GM21528 (cell line): ENCODE results near the gene PSPN.

ENCODE experiments used
- ATAC-seq: cut with Tn5 transposase; IDR thresholded peaks from one replicate; pipeline ENCODE4 v1.9.1; 2021; ENCODE audit warnings: mild to moderate bottlenecking, moderate library complexity; ENCODE audit not compliant: unreplicated experiment, low FRiP score

The PSPN gene, protein sequence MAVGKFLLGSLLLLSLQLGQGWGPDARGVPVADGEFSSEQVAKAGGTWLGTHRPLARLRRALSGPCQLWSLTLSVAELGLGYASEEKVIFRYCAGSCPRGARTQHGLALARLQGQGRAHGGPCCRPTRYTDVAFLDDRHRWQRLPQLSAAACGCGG

DNA sequence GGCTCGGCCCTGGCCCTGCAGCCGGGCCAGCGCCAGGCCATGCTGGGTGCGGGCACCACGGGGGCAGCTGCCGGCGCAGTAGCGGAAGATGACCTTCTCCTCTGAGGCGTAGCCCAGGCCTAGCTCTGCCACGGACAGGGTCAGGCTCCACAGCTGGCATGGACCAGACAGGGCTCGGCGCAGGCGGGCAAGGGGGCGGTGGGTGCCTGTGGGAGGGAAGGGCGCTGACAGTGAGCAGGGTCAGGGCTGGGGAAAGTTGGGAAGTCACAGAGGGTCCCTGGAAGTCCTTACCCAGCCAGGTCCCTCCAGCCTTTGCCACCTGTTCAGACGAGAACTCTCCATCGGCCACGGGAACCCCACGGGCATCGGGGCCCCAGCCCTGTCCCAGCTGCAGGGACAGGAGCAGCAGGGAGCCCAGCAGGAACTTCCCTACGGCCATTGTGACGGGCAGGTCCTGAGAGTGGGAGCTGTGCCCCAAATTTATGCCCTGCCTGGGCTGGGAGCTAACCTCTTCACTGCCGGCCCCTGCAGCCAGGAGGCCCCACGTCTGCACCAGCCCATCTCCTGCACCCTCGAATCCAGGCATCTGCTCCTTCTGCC, at the start of gene PSPN:
TSS of gene PSPN (minus strand) at position 523 of the 600 bp plus-strand sequence. CDS start at position 439, 84 bp downstream.
- no peak for ATAC-seq

DNA sequence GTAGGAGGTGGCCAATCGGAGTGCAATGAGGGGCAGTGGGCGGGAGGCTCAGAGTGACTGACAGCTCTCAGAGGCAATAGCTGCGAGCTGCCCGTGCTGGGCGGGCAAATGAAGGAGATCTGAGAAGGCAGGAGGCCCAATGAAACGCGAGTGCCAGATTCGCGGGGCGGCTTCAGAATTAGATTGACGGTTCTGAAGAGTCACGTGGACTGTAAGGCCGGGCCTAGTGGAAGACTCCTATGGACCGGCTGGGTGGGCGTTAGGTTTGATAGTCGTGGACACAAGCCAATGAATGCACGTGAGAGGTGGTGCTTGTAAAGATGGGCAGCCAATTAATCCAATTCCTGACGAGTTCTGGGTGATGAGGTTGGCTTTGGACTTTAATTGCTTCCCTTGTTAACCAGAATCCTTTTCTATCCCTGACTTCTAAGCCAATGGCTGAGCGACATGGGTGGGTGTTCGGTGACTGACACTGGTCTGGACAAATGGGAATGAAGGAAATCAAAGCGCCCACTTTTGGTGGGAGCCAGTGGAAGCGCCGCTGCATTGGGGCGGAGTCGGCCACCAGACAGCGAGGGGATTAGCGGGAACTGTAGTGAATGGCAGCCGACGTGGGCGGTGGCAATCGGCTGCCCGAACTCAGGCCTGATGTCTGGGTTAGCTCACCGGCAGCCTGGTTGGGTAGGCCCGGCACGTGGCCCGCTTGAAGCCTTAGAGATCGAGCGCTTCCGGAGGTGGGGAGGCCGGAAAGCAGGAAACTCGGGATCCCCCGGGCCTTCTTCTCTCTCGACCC, 49.4 kb upstream of the PSPN start:
- peak; percentile 88 for ATAC-seq

DNA sequence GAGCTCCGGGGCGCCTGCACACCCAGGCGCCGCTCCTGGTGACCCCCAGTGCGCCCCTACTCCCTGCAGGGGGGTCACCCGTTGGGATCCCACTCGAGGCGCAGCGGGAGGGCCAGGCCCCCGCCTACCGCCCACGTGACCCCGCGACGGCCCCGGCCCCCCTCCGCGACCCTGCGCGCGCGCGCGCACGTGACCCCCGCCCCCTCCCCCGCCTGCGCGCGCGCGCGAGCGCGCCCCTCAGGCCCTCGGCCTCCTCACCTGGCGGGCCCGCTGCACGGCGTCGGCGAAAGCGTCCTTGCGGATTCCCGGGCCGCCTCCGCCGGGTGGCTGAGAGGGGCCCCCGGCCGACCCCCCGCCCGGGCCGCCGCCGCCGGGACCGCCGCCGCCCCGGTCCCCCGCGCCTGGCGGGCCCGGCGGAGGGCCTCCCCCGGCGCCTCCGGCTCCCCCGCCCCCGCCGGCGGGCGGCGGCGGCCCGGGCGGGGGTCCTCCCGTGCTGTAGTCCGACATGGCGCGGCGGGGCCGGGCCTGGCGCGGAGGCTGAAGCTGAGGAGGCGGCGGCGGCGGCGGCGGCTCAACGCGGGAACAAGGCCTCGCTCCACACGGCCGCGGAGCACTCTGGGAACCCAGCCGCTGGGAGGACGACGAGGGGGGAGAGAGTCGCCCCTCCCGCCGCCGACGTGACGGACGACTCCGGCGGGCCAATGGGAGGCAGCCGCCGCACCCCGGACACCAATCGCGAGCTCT, 48.6 kb upstream of the PSPN start, which contains the start of gene KHSRP:
TSS of gene KHSRP (minus strand) at position 617 of the 744 bp plus-strand sequence. CDS start at position 507, 110 bp downstream.
- ATAC-seq, result no peak

DNA sequence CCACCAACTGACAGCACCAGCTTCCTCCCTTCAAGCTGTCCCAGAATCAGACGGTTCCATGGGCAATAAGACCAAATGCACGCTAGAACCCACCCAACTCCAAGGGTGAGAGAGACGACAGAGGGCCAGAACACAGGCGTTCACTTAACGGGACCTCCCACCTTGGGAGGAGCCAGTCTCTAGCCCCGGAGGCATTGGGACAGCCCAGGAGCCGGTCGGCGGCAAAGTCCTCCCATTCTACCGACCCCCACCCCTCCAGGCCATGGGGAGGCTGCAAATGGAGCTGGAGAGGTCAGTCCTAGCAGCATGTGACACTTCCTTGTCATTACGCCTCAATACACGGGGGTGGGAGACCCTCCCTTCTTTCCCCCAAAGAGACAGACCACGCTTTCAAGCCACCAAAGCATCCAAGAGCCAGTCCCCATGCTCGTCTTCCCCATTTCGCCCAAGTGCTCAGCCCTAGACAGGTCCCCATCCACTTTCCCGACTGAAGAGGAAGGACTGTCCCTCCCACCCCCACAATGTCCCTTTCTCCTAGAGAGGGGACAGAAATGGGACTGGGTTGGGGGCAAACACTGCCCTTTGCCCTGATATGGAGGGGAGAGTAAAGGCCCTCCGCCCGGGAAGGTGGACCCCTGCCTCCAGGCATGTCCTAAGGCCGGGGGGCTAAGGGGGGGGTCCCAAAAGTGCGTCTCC, 47.9 kb upstream of the PSPN start:
- no peak for ATAC-seq

DNA sequence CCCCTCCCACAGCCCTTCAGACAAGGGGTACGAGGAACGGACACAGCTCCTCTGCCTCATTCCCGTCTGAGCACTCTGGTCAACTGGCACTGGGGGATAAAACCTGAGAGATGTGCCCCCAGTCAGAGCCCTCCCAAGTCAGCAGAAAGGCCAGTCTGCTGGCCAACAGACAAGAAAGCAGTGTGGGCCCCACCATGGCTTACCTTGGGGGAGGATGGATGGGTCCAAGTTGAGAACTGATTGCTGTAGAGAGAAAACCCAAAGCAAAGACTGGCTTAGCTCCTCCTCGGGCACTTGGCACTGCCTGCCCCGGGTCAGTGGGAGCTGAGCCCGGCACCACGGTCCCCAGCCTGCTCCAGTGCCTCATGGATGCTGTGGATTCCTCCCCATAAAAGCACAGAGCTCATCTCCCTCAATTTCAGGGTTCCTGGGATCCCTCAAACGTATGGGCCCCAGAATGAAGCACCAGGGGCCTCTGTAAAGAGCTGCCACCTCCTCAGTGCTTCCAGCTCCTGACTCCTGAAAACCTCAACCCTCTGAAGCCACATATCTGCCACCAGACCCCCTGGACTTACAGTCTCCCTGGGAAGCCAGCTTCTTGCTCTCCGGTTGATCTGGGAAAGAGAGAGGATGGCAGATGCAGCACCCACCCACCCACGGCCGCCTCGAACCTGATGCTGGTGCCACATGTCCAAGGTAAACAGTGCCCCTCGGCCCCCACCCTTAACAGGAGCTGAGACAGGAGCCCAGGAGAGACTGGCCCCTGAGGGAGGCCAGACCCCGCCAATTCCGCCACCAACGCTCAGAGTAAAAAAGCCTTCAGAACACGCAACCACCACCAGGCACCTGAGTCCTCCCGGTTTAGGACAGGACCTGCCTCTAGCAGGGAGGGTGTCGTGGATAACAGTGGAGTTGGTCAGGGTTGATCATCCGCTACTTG, 45.6 kb upstream of the PSPN start:
- ATAC-seq, result no peak

DNA sequence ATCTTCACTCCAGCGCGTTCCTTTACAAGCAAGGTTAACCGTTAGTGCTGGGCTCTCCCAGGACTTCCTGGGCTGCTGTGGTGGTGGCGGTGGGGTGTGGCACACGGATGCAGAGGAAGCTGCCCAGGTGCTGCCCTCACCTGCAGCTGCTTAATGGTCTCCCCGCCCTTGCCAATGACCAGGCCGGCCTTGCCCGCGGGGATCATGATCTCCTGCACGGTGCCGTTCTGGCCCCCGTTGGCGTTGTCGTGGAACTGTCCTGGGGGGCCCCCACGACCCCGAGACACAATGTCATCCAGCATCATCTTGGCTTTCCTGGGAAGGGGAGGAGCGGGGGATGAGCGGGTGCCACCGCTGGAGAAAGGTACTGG, 42.8 kb upstream of the PSPN start:
- no peak for ATAC-seq

DNA sequence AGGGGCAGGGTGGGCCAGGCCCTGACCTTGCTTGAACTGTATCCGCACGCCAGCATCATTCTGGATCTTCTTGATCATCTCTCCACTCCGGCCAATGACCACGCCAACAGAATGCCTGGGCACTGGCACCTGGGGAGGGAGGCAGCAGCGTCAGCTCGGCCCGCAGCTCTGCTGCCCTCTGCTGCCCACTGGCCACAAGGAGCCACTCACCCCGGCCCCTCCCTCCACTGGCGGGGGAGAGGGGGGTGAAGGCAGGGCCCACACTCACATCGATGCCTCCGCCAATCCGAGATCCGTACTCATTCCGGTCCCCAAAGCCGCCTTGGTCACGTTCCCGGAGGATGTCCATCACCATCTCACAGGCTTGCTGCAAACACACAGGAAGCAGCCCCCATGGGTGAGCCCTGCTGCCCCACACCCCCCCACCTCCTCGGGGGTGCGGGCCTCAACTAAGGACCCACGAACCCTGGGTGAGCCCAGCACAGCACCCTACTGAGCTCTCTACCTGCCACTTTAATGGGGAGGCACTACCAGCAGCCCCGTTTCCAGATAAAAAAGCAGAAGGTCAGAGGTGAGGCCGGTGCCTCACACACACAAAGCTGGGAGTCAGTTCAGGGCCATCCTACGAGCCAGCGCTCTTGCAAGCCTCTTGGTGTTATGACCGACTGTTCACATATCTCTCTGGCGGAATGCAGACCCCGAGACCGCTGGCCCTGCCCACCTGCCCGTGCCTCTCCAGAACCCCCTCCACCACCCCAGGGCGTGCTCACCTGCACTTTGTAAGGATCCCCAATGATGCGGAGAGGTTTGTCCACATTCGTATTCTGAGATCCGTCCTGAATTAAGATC, 42.2 kb upstream of the PSPN start:
- no peak for ATAC-seq

DNA sequence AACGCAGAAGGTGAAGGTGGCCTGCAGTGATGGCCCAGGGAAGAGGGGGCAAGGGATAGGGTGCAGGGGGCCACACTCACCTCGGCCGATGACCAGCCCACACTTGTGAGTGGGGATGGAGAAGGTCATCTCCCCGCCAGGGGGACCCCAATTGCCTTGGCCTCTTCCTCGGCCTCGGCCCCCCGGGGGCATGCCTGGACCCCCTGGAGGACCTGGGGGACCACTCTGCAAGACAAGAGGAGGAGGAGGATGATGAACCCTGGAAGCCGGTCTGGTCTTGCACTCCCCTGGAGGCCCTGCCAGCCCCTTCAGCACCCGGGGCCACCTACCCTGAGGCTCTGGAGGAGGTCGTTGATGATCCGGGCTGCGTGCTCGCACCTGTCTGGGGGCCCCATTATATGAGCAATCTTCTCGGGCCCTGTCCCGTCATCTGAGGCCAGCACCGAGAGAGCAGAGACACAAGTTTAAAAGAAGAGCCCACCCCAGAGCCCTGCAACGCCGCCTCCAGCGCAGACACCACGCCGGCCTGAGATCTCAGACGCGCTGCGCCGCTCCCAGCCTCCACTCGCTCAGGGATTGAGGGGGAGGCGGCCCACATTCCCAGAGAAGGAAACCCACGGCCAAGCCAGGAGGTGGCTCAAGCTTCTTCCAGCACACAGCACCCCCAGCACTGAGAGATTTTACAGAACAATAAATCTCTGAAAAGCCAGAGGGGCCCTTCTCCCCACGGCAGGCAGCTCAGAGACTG, 41.1 kb upstream of the PSPN start:
- no peak for ATAC-seq

DNA sequence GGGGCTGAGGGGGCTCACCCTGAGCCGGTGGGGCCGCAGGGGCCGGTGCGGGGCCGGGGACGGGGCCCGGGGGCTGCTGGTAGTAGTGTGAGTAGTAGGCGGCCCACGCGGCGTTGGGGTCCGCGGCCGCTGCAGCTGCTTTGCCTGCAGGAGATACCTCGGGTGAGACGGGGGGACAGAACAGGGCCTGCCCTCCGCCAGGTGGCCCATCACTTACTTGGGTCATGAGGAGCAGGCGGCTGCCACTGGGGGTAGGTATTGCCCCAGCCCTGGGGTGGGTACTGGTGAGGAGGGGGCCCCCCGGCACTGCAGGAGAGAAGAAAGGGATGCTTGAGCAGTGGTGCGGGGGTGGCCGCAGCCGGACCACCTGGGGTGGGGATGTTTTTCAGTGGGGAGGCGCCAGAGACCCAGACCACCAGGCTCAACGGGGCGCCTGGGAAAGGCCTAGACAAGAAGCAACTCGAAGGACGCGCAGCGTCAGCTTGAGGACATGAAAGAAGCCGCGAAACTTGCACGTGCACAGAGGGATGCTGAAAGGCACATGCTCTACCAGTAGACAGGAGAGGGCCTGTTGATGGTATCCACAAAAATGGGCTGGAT, 40.0 kb upstream of the PSPN start:
- no peak for ATAC-seq

DNA sequence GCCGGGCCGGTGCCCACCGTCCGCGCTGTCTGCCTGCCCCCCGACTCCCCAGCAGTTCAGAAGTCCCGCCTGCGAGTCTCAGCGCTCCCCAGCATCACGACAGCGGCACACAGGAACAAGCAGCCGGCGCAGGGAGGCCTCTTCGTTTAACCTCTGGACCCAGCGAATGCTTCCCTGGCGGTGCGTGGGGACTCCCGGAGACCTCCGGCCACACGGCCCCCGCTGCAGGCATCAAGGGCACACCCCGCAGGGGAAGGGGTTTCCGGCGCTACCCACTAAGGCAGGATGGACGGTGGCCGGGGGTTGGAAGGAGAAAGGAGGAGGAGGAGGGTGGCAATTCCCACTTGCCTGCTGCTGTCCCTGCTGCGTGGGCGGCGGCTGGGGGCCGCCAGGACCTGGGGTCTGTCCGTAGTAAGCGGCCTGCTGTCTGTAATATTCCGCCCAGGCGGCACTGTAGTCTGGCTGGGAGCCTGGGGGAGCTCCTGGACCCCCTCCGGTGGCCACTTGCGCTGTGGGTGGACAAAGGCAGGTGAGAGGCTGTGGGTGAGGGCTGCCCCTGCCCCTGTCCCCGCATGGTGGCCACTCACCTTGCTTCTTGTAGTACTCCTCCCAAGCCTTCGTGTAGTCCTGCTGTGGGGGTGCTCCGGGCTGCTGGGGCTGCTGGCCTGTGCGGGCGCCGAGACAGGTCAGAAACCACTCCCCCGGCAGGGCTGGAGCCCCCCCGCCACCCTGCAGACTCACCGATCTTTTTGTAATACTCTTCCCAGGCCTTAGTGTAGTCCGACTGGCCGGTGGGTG, 39.3 kb upstream of the PSPN start:
- no peak for ATAC-seq

DNA sequence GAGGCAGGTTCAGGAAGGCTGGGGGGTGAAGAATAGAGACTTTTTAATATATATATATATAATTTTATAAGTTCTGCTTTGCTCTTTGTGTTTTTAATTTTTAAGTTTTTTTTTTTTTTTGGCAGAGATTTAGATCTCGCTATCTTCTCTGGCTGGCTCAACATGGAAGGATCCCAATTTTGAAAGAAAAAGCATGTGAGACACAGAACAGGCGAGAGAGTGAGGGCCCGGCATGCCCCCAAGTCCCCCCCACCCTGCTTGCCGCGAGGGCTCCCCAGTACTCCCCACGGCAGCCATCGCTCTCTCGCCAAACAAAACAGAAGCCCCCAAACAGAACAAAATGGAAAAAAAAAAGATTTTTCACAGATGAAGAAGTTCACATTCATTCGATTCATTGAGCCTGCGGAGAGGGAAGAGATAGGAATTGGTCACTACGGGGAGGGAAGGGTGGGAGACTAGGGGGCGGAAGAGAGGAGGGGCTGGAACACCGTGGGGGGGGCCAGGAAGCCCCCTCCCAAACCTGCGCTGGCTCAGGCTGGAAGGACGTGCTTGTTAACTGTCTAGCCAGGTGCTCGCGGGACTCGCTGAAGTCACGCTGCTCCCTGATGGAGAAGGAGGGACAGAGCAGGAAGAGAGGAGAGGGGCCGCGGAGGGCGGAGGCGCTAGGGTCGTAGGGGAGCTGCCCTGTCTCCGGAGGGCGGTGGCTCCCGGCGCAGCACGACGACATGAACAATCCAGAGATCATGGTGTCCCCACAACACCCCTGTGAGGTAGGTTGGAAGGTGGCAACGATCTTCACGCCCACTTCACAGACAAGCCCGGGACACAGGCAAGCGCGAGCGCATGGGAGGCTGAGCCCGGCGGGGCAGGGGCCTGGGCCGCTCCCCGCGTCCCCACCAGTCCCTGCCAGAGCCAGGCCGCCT, 38.2 kb upstream of the PSPN start:
- no peak for ATAC-seq

DNA sequence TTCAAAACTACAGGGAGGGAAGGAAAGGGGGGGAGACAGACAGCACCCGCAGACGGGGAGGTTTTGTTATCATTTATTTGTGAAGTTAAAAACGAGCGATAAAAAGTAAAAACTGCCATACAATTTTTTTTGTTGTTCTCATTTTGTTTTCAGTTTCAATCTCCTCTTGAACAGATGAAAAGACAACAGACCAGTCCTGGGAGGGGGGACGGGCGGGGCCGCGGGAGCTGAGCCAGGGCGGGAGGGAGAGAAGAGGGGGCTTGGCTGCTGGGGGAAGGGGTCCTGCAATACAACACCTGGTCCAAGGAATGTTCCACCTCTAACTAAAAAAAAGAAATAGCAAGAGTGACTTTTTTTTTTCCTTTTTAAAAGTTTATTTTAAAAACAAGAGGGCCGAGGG, 37.6 kb upstream of the PSPN start:
- no peak for ATAC-seq

DNA sequence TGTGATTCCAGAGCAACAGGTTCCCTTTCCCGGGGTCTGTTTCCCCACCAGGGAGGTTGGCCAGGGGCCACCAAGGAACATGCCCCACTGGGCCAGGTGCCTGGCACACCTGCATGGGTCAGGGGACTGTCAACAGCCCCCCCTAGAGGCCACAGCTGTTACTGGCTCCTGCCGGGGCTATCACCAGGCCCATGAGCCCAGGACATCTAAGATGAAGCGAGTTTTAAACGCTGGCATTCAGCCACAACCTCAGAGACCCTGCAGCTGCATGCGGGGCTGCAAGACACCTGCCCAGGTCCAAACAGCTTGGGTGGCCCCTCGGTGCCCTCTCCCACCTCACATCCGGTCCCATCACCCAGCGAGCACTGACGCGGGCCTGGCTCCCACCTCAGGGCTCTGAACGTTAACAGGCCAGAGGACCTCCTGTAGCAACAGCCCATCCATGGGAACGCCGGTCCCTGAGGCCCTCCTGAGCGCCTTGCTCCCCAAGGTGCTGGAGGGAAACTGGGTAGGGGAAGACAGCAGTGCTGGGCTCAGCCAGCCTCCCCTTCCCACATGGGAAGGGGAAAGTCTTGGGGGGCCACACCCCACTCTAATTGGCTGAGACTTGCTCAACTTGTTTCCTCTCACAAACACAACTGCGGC, 36.8 kb upstream of the PSPN start:
- ATAC-seq, result no peak

DNA sequence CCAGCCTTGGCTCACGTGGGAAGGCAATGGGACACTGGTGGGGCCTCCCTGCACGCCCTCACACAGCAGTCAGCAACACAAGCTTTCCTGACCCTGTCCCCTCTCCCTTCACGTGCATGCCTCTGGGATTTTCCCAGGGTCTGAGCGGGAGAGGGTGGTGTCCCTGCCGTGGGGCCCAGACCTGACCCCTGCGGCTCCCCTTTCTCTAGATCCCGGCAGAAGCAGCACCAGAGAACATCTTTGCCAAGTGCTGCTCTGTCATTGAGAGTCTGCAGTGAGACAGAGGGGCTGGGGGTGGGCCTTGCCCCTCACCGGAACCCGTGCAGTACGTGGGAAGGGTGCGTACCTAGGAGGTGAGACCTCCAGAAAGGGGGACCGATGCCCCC, 36.3 kb upstream of the PSPN start:
- ATAC-seq, result no peak

DNA sequence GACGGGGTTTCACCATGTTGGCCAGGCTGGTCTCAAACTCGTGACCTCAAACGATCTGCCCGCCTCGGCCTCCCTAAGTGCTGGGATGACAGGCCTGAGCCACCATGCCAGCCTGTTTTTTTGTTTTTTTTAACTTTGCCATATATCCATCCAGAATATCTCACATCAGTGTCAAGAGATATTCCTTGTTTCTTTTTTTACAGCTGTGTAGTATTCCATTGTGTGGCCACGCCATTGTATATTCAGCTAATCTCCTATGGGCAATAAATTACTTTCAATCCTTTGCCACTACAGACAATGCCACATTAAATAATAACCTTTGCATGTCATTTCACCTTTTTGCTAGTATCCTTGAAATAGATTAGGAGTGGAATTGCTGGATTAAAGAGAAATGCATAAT, 33.6 kb upstream of the PSPN start:
- no peak for ATAC-seq
